Prostate gland (tissue), 2 donors: Measurements from ENCODE around the gene DNASE1L2. TPM values are rescaled to one million over a fixed set of nuclear protein-coding genes. Genes with fewer than 3 reads are reported as not detected.

Experiments
- DNase-seq: peaks from one replicate; pipeline ENCODE4 v3.0.0-alpha.2; 2019; ENCODE audit warnings: low spot score
- H3K27ac ChIP-seq, 2 donors: fragments of 200-600 bp; sonication (generic); 2 replicates each; pipeline ENCODE4 v1.5.1; 2017 to 2019
- H3K27me3 ChIP-seq: fragments of 200-600 bp; sonication (generic); replicated peaks from 2 replicates; pipeline ENCODE4 v1.5.1; 2019; ENCODE audit not compliant: insufficient read depth
- H3K36me3 ChIP-seq, 2 donors: fragments of 200-600 bp; sonication (generic); 1 replicate in 1 of 2; 2 replicates in 1 of 2; pipeline versions ENCODE4 v1.5.1 to v1.8.1; 2017 to 2019
- H3K4me1 ChIP-seq: fragments of 200-600 bp; sonication (generic); replicated peaks from 2 replicates; pipeline ENCODE4 v1.5.1; 2019
- H3K4me3 ChIP-seq, 2 donors: fragments of 200-600 bp; sonication (generic); 2 replicates each; pipeline ENCODE4 v1.5.1; 2017 to 2019
- H3K9me3 ChIP-seq: fragments of 200-600 bp; sonication (generic); 2 replicates; pipeline ENCODE4 v1.5.1; 2017
- CTCF ChIP-seq, 4 experiments: fragments of 200-600 bp in 2 of 4; fragments of 450-650 bp in 2 of 4; sonication (generic) in 2 of 4; IDR thresholded peaks; 1 replicate in 3 of 4; 2 replicates in 1 of 4; pipeline ENCODE4 v1.5.1; 2016 to 2019; ENCODE audit warnings: antibody characterized with exemption in 4 of 4, mild to moderate bottlenecking in 2 of 4, moderate library complexity in 2 of 4
- POLR2A ChIP-seq: fragments of 450-650 bp; IDR thresholded peaks from one replicate; pipeline ENCODE4 v1.6.1; 2016; ENCODE audit warnings: antibody characterized with exemption, mild to moderate bottlenecking
- POLR2AphosphoS5 ChIP-seq: sonication (generic); formaldehyde crosslinking; IDR thresholded peaks from one replicate; pipeline ENCODE4 v1.6.1; 2017; ENCODE audit warnings: antibody characterized with exemption
- WGBS: methylation state at CpG from one replicate; pipeline ENCODE4 v1.1.5; 2018; 5-methylcytosine and 5-hydroxymethylcytosine counted together
- intact Hi-C: fragments of 100-400 bp; cut with DNase I; formaldehyde crosslinking; loops from one replicate; pipeline ENCODE4 v1.14.2; 2022
- total RNA-seq, 2 donors: library from RNA; depleted of rRNA; stranded (reverse); fragments of >200 nt; gene quantifications; one replicate each; pipeline ENCODE4 v1.1.0, GENCODE V29; 2016

DNASE1L2 gene
- total RNA-seq, 2 donors from 2014 or later: 0.77 to 4.6 TPM

DNA sequence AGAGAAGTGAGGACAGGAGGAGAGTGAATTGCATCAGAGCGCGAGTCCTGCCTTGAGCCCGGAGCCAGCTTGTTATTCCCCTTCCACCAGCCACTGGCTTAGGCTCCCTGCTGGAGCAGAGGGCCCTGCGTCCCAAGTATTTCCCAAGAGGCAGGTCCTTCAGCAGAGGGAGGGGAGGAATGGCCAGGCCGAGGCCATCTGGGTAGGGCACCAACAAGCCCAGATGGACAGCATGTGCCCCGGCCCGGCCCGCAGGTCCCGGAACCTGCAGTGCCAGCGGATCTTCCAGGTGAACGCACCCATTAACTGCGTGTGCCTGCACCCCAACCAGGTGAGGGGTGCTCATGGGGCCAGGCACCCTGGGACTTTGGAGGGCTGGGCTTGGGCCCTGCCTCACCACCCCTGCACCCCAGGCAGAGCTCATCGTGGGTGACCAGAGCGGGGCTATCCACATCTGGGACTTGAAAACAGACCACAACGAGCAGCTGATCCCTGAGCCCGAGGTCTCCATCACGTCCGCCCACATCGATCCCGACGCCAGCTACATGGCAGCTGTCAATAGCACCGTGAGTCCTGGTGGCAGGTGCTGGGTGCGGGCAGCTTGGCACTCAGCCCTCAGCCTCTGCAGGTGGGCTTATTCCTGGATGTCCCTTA is 29.3 kb upstream of the DNASE1L2 start:
- no peak for TF ChIP-seq POLR2A
- no peak for TF ChIP-seq POLR2AphosphoS5
- no peak for TF ChIP-seq CTCF (IDR thresholded peaks at IDR 0.05)
- Histone ChIP-seq H3K36me3 (peaks cover 0 to 16% of the 10 kb centered on the region in 2 donors), H3K27ac (no peak overlapping the region), H3K4me3 (no peak overlapping the region), H3K4me1 (peaks cover 7% of the 10 kb centered on the region), H3K27me3 (no peaks in the 10 kb centered on the region), H3K9me3 (no peaks in the 10 kb centered on the region)
- WGBS: 89% methylated on average over 23 of the region's 23 CpGs
- no peak for DNase-seq
- intact Hi-C loops: loop anchor here (10.0 kb wide), 1 partner anchor 48 kb away; the partner anchor contains the start of gene ECI1

- DNase-seq: no peak
- H3K27ac ChIP-seq: no peak overlapping the region
- no peak overlapping the region for H3K4me3 ChIP-seq
- H3K36me3 ChIP-seq: peaks cover 0 to 16% of the 10 kb centered on the region in 2 donors
- intact Hi-C loops: loop anchor here (10.0 kb wide), 1 partner anchor 47 kb away; the partner anchor contains the start of gene ECI1
- no peaks in the 10 kb centered on the region for H3K9me3 ChIP-seq
- no peaks in the 10 kb centered on the region for H3K27me3 ChIP-seq
- TF ChIP-seq POLR2A (no peak), CTCF (IDR thresholded peaks at IDR 0.05) (no peak), POLR2AphosphoS5 (no peak)
- WGBS: 88% methylated on average over 9 of the region's 9 CpGs
- peaks cover 15% of the 10 kb centered on the region for H3K4me1 ChIP-seq
These were observed 28.4 kb upstream of the DNASE1L2 start for GRCh38 chr16:2207872-2208271.

- no peaks in the 10 kb centered on the region for H3K27me3 ChIP-seq
- intact Hi-C loops: loop anchor here (10.0 kb wide), 1 partner anchor 46 kb away; the partner anchor contains the start of gene ECI1
- no peaks in the 10 kb centered on the region for H3K9me3 ChIP-seq
- 74% methylated on average over 10 of the region's 23 CpGs for WGBS
- H3K27ac ChIP-seq: no peak overlapping the region
- DNase-seq: no peak
- peaks cover 20% of the 10 kb centered on the region for H3K4me1 ChIP-seq
- peaks cover 0 to 16% of the 10 kb centered on the region in 2 donors for H3K36me3 ChIP-seq
- TF ChIP-seq POLR2A: no peak
- TF ChIP-seq CTCF (IDR thresholded peaks at IDR 0.05): no peak
- no peak for TF ChIP-seq POLR2AphosphoS5
- H3K4me3 ChIP-seq: no peak overlapping the region
These were observed 27.9 kb upstream of the DNASE1L2 start for GRCh38 chr16:2208308-2208707.

DNA sequence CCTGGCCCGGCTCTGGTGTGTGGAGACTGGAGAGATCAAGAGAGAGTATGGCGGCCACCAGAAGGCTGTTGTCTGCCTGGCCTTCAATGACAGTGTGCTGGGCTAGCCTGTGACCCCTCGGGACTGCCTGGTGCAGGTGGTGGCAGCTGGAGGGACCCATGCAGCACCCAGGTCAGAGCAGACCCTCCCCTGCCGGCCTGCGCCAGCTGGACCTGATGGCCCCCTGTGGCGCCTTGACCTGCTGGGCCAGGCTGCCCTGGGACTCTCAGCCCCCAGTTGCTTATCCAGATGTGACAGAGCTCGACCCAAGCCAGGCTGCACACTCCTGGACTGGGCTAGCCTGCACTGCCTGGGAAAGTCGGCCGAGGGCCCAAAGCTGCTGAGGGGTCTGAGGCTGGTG is 27.5 kb upstream of the DNASE1L2 start:
- Histone ChIP-seq H3K36me3 (peaks cover 0 to 16% of the 10 kb centered on the region in 2 donors), H3K27me3 (no peaks in the 10 kb centered on the region), H3K9me3 (no peaks in the 10 kb centered on the region), H3K4me3 (no peak overlapping the region), H3K27ac (no peak overlapping the region), H3K4me1 (peaks cover 23% of the 10 kb centered on the region)
- WGBS: 85% methylated on average over 6 of the region's 9 CpGs
- intact Hi-C loops: loop anchor here (10.0 kb wide), 1 partner anchor 46 kb away; the partner anchor contains the start of gene ECI1
- no peak for TF ChIP-seq POLR2A
- no peak for TF ChIP-seq POLR2AphosphoS5
- no peak for TF ChIP-seq CTCF (IDR thresholded peaks at IDR 0.05)
- DNase-seq: no peak
